Hippocampal formation (tissue), 2 donors: ENCODE data around the gene SHANK2.
A peak's percentile ranks its signal among the peaks of the same experiment; 100 is the strongest.

ENCODE experiments used
- DNase-seq, 2 donors: peaks; one replicate each; lab custom pipeline; 2025; lab: John Stamatoyannopoulos, UW

Gene SHANK2

GRCh38 chr11:71252269-71252769 is at the start of gene SHANK2:
TSS of gene SHANK2 (minus strand) at chr11:71252577. CDS start at chr11:71147326, 105,251 bp downstream.
- no peak for DNase-seq

DNA sequence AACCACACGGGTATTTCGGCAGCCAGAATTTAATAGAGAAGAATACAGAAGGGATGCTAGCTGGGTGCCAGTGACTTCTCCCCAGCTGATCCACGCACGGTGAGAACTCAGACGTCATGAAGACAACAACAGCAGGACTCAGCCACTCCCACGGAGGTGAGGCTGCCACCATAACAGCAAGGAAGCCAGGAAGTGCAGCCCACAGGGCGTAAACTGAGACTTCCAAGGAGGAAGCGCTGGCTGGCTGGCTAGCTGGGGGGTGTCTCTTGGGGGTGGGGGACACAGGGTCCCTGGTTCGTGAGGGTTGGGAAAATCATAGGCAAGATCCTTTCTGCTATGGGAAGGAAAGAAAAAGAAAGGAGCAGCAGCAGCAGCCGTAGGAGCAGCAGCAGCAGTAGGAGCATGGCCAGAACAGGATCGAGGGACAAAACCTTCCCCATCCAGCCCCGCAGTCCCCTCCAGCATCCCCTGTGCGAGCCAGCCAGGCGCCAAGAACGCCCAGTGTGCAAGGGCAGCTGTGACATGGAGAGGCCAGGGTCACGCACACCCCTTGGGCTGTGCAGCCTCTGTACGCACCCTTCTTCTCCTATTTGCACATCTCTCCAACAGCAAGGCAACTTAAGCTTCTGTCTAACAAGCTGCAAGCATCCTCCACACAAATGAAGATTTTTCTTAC is 49.6 kb upstream of the SHANK2 start:
- no peak for DNase-seq

DNA sequence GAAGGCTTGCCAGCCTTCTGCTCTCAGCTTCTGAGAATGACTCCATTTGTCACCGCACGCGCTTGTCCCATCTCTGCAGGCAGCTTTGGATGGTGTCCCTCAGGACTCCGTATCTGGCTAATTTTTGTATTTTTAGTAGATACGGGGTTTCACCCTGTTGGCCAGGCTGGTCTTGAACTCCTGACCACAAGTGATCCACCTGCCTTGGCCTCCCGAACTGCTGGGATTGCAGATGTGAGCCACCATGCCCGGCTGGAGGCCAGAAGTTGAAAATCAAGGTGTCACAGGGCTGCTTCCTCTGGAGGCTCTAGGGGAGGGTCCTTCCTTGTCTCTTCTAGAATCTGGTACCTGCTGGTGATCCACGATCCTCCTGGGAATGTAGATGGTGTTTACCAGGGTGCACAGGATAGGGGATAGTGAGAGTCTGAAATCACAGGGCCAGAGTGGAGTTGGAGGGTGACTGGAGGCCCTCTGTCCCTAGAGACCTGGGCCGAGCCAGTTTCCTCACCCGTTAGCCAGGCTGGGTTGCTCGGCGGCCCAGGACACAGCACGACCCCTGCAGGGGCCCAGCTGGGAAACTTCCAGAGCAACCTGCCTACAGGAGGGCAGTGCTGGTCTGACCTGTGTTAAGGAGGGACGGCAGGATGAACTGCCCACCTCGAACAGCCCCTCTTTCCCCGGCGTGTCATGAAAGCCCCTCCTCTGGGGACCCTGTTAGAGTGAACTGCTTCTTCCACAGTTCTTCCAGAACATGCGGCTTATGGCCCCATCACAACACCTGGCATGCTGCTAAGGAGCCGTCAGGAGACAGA is 48.9 kb upstream of the SHANK2 start:
- DNase-seq = no peak

DNA sequence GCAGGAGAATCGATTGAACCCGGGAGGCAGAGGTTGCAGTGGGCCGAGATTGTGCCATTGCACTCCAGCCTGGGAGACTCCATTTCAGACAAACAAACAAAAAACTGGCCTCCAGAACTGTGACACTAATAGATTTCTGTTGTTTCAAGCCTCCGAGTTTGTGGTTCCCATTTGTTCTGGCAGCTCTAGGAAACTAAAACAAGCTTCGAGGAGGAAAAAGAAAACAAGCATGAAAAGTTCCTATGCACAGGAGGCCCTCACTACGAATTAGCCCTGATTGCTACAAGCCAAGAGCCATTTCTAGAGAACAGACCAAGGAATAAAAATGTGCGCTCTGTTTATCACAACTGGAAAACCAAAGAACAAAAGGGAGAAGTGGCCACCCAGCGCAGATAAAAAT is 47.8 kb upstream of the SHANK2 start:
- DNase-seq = no peak

- no peak for DNase-seq
Observed at GRCh38 chr11:71298761-71299181, 46.4 kb upstream of the SHANK2 start.

DNA sequence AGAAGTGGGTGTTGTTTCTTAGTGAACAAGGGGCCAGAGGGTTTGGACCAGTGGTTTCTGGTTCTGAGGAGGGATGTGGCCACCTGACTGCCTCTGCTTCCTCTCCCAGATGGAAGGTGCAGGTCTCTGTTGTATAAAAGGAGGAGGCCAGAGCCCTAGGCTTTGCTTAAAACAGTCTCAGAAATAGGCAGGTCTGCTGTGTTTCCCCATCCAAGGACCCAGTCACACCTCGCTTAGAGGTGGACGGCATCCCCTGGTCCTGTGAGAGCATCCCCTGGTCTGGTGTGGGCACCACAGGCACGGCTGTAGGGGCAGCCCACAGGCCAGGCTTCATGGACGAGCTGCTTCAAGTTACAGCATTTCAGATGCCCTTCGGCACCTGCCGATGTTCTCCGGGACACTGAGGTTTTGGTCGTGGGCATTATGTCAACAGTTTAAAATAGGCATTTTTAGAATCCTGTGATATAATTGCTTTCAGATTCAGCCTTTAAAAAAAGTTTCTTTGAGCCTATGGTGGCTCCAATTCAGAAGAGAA is 45.7 kb upstream of the SHANK2 start:
- no peak for DNase-seq

GRCh38 chr11:71294846-71295600 is 42.6 kb upstream of the SHANK2 start:
- DNase-seq = no peak

DNA sequence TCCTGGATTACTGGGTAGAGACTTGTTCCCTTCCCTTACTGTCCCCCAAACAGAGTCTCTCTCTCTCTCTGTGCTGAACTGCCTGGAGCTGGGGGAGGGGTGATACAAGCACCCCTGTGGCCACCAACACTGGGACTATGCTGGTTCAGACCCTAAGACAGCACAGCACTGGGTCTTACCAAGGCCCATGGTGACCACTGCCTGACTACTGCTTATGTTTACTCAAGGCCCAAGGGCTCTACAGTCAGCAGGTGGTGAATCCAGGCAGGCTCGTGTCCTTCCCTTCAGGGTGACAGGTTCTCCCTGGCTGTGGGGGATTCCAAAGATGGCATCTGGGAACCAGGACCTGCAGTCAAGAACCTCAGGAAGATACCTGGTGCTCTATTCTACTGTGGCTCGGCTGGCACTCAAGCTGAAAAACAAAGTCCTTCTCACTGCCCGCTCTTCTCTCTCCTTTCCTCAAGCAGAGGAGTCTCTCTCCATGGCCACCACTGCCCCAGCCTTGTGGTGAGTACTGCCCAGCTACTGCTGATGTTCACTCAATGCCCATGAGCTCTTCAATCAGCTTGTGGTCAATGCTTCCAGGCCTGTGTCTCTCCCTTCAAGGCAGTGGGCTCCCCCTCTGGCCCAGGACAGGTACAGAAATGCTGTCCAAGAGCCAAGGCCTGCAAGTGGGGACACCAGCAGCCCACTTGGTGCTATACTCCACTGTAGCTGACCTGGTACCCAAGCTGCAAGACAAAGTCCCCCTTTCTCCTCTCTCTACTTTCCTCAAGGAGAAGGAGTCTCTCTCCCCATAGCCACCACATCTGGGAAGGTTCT is 41.8 kb upstream of the SHANK2 start:
- no peak for DNase-seq

GRCh38 chr11:71286701-71287643 is 34.6 kb upstream of the SHANK2 start:
- peak; percentile 17 to 53 for DNase-seq

DNA sequence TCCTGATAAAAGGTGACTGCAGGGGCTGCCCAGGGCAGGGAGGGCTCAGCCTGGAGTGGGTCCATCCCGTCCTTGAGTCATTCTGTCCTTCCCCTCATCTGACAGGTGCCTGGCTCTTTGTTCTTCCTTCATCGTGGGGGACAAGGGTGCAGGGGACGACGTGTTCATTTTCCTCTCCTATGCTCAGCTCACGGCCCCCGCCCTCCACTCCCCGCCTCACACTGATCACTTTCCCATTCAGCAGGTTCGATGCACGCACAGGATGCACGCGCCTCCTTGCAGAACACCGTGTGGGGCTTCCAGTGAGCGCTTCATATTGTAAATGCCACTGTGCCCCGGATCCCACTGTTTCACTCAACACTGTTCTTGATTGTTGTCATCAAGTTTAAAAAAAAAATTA is 32.7 kb upstream of the SHANK2 start:
- no peak for DNase-seq

DNA sequence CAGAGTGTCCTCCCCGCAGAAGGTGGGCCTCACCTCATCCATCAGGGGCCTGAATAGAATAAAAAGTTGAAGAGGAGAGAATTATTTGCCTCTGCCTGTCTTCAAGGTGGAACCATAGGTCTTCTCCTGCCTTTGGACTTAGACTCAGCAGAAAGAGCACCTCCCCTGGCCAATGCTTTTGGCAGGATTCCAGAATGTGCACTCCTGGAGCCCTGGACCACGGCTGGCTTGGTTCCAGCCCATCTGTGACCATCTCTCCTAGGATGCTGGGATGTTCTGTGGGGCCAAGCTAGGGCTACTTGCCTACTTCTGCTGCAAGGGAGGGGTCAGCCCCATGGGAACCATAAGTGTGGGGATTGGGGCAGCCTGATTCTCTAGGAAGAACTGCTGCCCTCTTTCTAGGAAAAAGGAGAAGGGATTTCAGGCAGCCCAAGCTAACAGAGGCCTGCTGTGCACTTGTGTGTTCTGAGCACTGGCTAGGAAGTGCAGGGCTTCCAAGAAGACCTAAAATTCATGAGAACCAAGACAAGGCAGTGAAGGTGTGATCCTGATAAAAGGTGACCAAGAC is 32.2 kb upstream of the SHANK2 start:
- no peak for DNase-seq

GRCh38 chr11:71283971-71284441 is 31.6 kb upstream of the SHANK2 start:
- DNase-seq = no peak

DNA sequence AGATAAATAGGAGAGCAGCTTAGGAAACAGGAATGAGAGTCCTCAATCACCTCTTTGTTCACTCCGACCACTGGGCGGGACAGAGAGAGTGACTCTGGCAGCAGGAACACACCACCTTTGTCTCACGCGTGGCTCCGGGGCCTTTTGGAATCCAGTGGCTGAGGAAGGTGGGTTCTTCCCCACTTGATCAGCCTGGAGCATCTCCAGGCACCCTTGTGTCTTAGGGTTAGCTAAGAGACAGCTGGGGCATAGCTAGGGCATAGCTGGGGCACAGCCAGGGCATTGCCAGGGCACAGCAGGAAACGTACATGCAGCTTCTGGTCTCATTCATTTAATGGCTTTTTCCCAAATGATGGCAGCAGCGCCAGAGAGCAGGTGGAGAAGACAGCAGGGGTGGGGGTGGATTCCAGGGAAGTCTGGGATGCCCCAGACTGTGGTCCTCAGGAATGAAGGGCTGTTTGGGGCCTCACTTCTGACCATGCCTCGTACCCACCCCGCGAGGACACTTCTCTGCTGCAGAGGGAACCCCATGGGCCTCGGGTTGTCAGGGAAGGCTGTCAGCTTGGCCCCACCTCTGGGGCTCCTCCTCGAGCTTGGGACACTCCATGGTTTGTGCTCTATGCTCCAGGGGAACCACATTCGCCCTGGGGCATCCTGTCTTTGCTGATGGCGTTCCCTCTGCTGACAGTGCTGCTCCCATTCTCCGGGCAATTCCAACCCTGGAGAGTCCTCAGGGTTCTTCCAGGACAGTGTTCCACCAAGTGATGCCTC is 30.4 kb upstream of the SHANK2 start:
- no peak for DNase-seq

GRCh38 chr11:71281831-71282230 is 29.5 kb upstream of the SHANK2 start:
- no peak for DNase-seq

DNA sequence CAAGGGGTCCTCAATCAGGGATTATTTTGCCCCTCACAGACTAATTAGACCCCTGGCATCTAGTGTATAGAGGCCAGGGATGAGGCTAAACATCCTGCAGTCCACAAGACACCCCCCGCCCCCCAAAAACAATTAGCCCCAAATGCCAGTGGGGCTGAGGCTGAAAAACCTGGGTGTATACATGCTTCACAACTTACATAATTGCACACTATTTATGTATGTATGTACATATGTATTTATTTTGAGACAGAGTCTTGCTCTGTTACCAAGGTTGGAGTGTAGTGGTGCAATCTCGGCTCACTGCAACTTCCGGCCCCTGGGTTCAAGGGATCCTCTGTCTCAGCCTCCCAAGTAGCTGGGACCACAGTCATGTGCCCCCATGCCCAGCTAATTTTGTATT is 28.8 kb upstream of the SHANK2 start:
- no peak for DNase-seq

GRCh38 chr11:71279916-71280645 is 27.7 kb upstream of the SHANK2 start:
- no peak for DNase-seq

DNA sequence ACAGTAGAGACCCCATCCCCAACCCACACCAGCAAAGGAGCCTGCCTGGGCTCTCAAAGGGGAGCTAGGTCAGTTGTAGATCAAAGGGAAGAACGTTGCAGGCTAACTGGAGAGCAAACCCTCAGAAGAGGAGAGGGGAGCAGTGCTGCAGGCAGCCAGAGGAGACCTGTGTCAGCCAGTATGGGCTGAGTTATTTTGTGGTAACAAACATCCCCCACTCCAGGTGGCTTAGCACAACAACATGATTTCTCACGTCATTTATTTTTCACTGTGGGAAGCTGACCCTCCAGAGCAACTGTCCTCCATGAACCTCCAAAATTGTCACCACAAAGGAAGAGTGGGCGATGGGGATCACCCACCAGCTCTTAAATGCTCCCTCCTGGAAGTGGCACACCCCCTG is 19.8 kb upstream of the SHANK2 start:
- no peak for DNase-seq
